ENCODE data around the gene PDCD1.
A peak's percentile ranks its signal among the peaks of the same experiment; 100 is the strongest.
"Not testable (repeated sequence)": the region's sequence is repeated elsewhere in the genome, so short reads cannot be mapped to it uniquely, and the experiment has no call there.

PDCD1 gene

DNA sequence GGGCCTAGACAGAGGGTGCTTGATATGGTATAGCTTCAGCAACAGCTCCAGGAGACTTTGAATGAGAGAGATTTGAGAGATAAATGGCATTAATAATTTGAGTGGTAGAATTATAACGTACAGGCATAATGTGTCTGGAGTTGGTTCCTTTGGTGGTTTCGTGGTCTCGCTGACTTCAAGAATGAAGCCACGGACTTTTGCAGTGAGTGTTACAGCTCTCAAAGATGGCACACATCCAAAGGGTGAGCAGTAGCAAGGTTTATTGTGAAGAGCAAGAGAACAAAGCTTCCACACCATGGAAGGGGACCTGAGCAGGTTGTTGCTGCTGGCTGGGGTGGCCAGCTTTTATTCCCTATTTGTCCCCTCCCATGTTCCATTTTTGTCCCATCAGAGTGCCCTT is 23.1 kb downstream of the PDCD1 start:
- Histone ChIP-seq H3K4me1 (ENCODE audit: control insufficient read depth, insufficient read depth, low read length, unreplicated experiment) (peaks cover 6% of the 10 kb centered on the region), H3K36me3 (ENCODE audit: insufficient read depth, low read length) (no peaks in the 10 kb centered on the region), H3K79me2 (ENCODE audit: control insufficient read depth, insufficient read depth, low read length, unreplicated experiment) (no peaks in the 10 kb centered on the region), H2AFZ (ENCODE audit: low read length, unreplicated experiment) (no peak overlapping the region), H3K4me3 (ENCODE audit: low read depth, low read length) (no peak overlapping the region), H3K27me3 (ENCODE audit: insufficient read depth, low read length) (peaks cover 32% of the 10 kb centered on the region), H3K27ac (ENCODE audit: low read depth, low read length) (no peak overlapping the region)

DNA sequence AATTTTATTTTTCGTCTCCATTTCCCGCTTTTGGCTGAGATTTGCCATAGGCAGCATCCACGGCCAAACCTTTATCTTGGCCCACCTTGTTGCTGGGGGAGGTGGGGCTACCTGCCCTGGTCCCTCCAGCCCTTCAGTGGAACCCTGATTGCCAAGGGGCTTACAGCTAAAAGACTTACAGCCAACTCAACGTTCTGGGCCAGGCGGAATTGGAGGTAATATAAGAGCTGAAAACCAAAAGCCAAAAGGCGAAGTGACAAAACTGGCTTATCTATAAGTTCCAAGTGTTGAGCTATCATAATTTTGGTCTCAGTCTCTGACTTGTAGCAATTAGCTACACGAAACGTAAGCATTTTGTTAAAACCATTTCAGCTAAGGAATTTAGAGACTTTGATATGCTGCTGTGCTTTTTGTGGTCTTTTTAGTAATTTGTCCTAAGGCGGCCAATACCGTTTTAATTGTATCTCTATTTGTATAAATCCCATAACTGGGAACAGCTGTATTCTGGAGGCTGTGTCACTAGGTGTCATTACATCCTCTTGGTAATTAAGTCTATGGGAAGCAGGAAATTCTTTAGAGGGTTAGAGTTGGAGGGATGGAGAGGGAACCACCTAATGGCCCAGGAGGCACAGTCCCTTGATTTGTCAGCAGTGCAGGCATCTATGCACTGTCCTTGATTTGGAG is 24.0 kb downstream of the PDCD1 start:
- Histone ChIP-seq H2AFZ (ENCODE audit: low read length, unreplicated experiment) (no peak overlapping the region), H3K4me3 (ENCODE audit: low read depth, low read length) (no peak overlapping the region), H3K27ac (ENCODE audit: low read depth, low read length) (no peak overlapping the region), H3K27me3 (ENCODE audit: insufficient read depth, low read length) (peaks cover 37% of the 10 kb centered on the region), H3K79me2 (ENCODE audit: control insufficient read depth, insufficient read depth, low read length, unreplicated experiment) (no peaks in the 10 kb centered on the region), H3K36me3 (ENCODE audit: insufficient read depth, low read length) (no peaks in the 10 kb centered on the region), H3K4me1 (ENCODE audit: control insufficient read depth, insufficient read depth, low read length, unreplicated experiment) (peaks cover 6% of the 10 kb centered on the region)

DNA sequence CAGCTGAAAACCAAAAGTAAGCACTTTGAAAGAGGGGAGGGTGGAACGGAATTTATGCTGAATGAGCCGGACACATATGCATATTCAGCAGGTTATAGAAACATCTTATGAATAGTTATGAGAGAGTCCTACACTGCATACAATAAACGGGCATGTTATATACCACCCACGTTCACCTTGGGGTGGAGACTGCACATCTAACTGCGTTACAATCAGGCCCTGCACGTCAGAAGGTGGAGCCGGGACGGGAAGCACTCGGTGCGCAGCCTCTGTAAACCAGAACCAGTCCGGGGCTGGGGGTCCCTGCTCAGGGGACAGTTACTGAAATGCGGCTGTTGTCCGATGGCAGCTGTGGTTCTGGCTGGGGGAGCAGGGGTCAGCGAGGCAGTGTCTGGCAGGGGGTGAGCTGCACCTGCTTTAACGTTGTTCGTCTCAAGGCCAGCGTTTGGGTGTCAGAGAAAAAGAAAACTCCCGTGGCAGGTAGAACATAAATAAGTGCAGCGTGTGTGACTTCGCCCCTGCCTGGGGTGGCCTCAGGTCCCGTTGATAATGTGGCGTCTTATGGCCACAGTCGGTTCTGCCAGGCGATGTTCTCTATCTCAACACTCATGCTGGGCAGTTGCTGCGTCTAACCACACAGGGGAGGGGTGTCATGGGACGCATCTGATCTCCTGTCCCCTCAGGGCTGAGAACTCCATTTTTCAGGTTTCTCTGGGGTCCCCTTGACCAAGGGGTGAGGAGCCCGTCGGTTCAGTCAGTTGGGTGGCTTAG is 24.8 kb downstream of the PDCD1 start:
- Histone ChIP-seq H3K27me3 (ENCODE audit: insufficient read depth, low read length) (peaks cover 37% of the 10 kb centered on the region), H3K27ac (ENCODE audit: low read depth, low read length) (peak overlapping the region; percentile 57)
- not testable (repeated sequence) for H2AFZ ChIP-seq (ENCODE audit: low read length, unreplicated experiment); H3K79me2 ChIP-seq (ENCODE audit: control insufficient read depth, insufficient read depth, low read length, unreplicated experiment); H3K36me3 ChIP-seq (ENCODE audit: insufficient read depth, low read length); H3K4me3 ChIP-seq (ENCODE audit: low read depth, low read length); H3K4me1 ChIP-seq (ENCODE audit: control insufficient read depth, insufficient read depth, low read length, unreplicated experiment)

DNA sequence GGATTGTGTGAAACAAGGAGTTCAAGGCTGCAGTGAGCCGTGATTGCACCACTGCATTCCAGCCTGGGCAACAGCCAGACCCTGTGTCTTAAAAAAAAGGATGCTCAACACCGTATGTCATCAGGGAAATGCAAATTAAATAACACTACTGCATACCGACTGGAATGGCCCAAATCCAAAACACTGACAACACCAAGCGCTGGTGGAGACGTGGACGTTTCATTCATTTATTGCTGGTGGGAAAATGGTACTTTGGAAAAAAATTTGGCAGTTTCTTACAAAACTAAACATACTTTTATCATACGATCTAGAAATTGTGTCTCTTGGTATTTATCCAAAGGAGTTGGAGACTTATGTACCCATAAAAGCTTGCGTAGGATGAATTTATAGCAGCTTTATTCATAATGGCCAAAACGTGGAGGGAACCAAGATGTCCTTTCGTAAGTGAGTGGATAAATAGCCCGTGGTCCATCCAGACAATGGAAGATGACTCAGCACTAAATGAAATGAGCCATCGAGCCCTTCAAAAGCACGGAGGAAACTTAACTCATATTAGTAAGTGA is 25.5 kb downstream of the PDCD1 start:
- peak overlapping the region; percentile 57 for H3K27ac ChIP-seq (ENCODE audit: low read depth, low read length)
- no peaks in the 10 kb centered on the region for H3K79me2 ChIP-seq (ENCODE audit: control insufficient read depth, insufficient read depth, low read length, unreplicated experiment)
- peaks cover 6% of the 10 kb centered on the region for H3K4me1 ChIP-seq (ENCODE audit: control insufficient read depth, insufficient read depth, low read length, unreplicated experiment)
- no peak overlapping the region for H2AFZ ChIP-seq (ENCODE audit: low read length, unreplicated experiment)
- peaks cover 30% of the 10 kb centered on the region for H3K27me3 ChIP-seq (ENCODE audit: insufficient read depth, low read length)
- no peaks in the 10 kb centered on the region for H3K36me3 ChIP-seq (ENCODE audit: insufficient read depth, low read length)
- no peak overlapping the region for H3K4me3 ChIP-seq (ENCODE audit: low read depth, low read length)

DNA sequence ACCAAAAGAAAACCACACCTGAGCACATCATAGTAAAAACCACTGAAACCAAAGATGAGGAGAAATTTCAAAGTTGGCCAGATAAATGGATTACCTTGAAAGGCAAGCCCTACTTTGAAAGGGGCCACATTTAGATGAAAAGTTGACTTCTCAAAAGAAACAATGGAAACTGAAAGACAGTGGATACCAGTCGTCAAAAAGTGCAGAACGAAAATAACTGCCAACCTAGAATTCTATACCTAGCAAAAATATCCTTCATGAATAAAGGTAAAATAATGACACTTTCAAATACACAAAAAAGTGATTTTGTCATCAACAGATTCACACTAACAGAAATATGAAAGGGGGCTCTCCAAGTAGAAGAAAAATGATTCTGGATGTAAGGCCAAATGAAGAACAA is 31.3 kb downstream of the PDCD1 start:
- Histone ChIP-seq H3K79me2 (ENCODE audit: control insufficient read depth, insufficient read depth, low read length, unreplicated experiment) (no peaks in the 10 kb centered on the region), H2AFZ (ENCODE audit: low read length, unreplicated experiment) (no peak overlapping the region)

DNA sequence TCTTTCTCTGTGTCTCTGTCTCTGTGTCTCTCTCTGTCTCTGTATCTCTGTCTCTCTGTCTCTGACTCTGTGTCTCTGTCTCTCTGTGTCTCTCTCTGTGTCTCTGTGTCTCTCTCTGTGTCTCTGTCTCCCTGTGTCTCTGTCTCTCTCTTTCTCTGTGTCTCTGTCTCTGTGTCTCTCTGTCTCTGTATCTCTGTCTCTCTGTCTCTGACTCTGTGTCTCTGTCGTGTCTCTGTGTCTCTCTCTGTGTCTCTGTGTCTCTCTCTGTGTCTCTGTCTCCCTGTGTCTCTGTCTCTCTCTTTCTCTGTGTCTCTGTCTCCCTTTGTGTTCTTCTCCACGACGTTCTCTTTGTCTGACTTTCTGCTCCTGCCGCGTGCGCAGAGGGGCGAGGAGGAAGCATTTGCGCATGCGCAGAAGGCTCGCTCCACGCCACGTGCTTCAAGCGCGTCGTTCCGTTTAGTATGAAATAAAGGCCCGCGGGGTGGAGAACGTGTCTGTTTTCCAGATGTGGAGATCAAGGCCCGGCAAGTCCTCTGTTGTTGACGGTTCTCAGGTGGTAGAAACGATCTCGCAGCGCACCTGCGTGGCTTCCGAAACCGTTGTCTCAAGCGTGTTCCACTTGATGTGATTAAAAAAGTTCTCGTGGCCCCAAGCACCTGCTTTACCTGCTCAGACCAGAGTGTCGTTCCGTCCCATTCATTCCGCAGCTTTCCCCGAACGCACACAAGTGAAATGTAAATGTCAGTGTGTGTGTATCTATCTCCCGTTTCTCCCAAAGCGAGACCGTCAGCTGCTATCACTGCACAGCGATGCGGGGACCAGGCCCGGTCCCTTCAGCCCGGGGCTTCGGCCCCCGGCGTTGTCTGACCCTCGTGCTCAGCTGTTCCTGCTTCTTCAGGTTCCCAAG is 34.9 kb downstream of the PDCD1 start:
- not testable (repeated sequence) for H3K4me3 ChIP-seq (ENCODE audit: low read depth, low read length); H3K4me1 ChIP-seq (ENCODE audit: control insufficient read depth, insufficient read depth, low read length, unreplicated experiment); H2AFZ ChIP-seq (ENCODE audit: low read length, unreplicated experiment); H3K36me3 ChIP-seq (ENCODE audit: insufficient read depth, low read length); H3K27me3 ChIP-seq (ENCODE audit: insufficient read depth, low read length); H3K27ac ChIP-seq (ENCODE audit: low read depth, low read length); H3K79me2 ChIP-seq (ENCODE audit: control insufficient read depth, insufficient read depth, low read length, unreplicated experiment)

More for the DNA sequence above, 31.3 kb downstream of the PDCD1 start:
- H3K27ac ChIP-seq (ENCODE audit: low read depth, low read length) = no peak overlapping the region
- no peak overlapping the region for H3K4me3 ChIP-seq (ENCODE audit: low read depth, low read length)
- peaks cover 10% of the 10 kb centered on the region; the same call in 1 of the 2 replicates for H3K27me3 ChIP-seq (ENCODE audit: insufficient read depth, low read length)
- no peaks in the 10 kb centered on the region for H3K36me3 ChIP-seq (ENCODE audit: insufficient read depth, low read length)
- no peaks in the 10 kb centered on the region for H3K4me1 ChIP-seq (ENCODE audit: control insufficient read depth, insufficient read depth, low read length, unreplicated experiment)

DNA sequence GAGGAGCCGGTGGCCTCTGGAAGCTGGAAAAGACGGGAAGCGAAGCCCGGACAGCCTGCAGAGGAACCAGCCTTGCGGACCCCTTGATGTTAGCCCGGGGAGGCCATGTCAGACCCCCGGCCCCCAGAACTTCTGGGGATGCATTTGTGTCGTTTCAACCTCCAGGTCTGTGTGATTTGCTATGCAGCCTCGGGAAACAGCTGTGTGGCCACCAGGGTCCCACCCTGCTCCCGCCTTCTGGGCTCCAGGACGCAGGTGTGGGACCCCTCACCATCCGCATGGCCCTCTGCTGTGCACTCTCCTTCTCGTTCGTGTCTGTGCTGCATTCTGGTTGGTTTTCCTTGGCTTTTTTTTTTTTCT is 36.5 kb downstream of the PDCD1 start:
- H3K36me3 ChIP-seq (ENCODE audit: insufficient read depth, low read length) = no peaks in the 10 kb centered on the region
- H2AFZ ChIP-seq (ENCODE audit: low read length, unreplicated experiment) = no peak overlapping the region
- H3K27ac ChIP-seq (ENCODE audit: low read depth, low read length) = no peak overlapping the region
- peaks cover 6% of the 10 kb centered on the region; the same call in 1 of the 2 replicates for H3K27me3 ChIP-seq (ENCODE audit: insufficient read depth, low read length)
- H3K4me3 ChIP-seq (ENCODE audit: low read depth, low read length) = no peak overlapping the region
- no peaks in the 10 kb centered on the region for H3K79me2 ChIP-seq (ENCODE audit: control insufficient read depth, insufficient read depth, low read length, unreplicated experiment)
- no peaks in the 10 kb centered on the region for H3K4me1 ChIP-seq (ENCODE audit: control insufficient read depth, insufficient read depth, low read length, unreplicated experiment)

DNA sequence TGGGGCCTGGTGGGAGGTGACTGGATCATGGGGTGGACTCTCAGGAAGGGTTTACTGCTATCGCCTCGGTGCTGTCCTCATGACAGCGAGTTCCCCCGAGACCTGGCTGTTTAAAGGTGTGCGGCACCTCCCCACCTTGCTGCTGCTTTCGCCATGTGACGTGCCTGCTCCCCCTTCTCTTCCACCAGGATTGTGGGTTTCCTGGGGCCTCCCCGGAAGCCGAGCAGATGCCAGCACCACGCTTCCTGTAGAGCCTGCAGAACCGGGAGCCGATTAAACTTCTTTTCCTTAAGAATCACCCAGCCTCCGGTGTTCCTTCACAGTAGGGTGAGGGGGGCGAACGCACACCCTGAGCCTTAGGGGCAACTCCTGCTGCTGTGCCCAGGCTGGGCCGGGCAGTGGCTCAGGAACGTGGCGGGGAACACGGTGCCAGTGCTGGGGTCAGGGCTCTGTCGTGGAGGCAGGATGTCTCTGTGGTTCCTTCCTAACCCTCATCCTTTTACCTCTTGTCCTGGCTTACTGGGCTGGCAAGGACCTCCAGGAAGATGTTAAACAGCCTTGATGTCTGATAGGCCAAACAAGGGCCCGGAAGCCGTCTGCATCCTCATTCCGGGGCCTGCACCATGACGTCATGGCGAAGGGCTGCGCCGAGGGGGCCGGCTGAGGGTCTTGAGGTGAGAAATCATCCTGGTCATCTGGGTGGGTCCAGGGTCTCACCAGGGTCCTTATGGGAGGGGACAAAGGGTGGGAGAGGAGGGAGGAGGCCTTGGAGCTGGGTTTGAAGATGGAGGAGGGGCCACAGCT is 37.0 kb downstream of the PDCD1 start:
- H3K4me1 ChIP-seq (ENCODE audit: control insufficient read depth, insufficient read depth, low read length, unreplicated experiment) = no peaks in the 10 kb centered on the region
- no peak overlapping the region for H3K4me3 ChIP-seq (ENCODE audit: low read depth, low read length)
- no peaks in the 10 kb centered on the region for H3K36me3 ChIP-seq (ENCODE audit: insufficient read depth, low read length)
- H2AFZ ChIP-seq (ENCODE audit: low read length, unreplicated experiment) = no peak overlapping the region
- H3K27me3 ChIP-seq (ENCODE audit: insufficient read depth, low read length) = peaks cover 6% of the 10 kb centered on the region; the same call in 1 of the 2 replicates
- no peak overlapping the region for H3K27ac ChIP-seq (ENCODE audit: low read depth, low read length)
- no peaks in the 10 kb centered on the region for H3K79me2 ChIP-seq (ENCODE audit: control insufficient read depth, insufficient read depth, low read length, unreplicated experiment)

DNA sequence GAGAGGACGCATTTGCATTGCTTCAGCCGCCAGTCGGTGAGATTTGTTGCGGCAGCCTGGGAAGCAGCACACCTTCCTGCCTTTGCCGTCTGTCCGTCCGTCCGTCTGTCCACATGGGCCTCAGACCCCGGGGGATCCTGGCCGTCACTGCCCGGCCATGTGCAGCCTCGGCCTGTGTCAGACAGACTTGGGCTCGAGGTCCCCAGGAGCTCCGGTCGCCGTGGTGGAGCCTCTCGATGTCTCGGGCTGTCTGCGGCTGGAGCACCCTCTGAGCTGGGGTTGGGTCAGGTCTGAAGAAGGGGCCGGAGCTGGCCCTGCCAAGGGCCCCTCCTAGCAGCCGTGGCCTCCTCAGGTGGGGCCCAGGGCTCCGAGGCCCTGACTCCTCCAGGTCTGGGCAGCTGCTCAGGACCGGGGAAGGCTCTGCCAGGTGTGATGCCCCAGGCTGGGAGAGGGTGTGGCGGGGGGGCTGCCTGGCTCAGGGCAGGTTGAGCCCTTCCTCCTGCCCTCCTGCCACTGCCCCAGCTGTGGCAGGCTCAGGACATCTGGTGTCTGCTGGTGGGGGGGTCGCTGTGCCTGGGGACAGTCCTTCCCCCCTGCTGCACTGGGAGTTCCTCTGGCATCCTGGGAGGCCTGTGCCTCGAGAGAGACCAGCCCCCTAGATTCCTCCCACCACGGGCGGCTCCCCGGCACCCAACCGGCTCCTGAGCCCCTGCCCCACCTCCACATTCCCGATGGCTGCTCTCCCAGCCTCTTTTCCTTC is 37.9 kb downstream of the PDCD1 start:
- Histone ChIP-seq H3K27ac (ENCODE audit: low read depth, low read length) (no peak overlapping the region), H3K36me3 (ENCODE audit: insufficient read depth, low read length) (no peaks in the 10 kb centered on the region), H3K79me2 (ENCODE audit: control insufficient read depth, insufficient read depth, low read length, unreplicated experiment) (no peaks in the 10 kb centered on the region), H2AFZ (ENCODE audit: low read length, unreplicated experiment) (no peak overlapping the region), H3K27me3 (ENCODE audit: insufficient read depth, low read length) (peaks cover 2% of the 10 kb centered on the region; the same call in 1 of the 2 replicates), H3K4me3 (ENCODE audit: low read depth, low read length) (no peak overlapping the region), H3K4me1 (ENCODE audit: control insufficient read depth, insufficient read depth, low read length, unreplicated experiment) (no peaks in the 10 kb centered on the region)

All from ACC112 (cell line).